Kidney epithelial cell (primary cell): ENCODE measurements around the gene KRT28. TPM values are rescaled to one million over a fixed set of nuclear protein-coding genes. Genes with fewer than 3 reads are reported as not detected.

Source experiments
- DNase-seq: peaks from one replicate; pipeline ENCODE4 v3.0.0-alpha.2; 2010; ENCODE audit warnings: low read depth
- H3K27me3 ChIP-seq: 2 replicates; pipeline ENCODE4 v1.6.0; 2011; ENCODE audit warnings: low read length; ENCODE audit not compliant: control insufficient read depth, insufficient read depth
- H3K36me3 ChIP-seq: 2 replicates; pipeline ENCODE4 v1.5.1; 2011; ENCODE audit warnings: low read length; ENCODE audit not compliant: control insufficient read depth, insufficient read depth
- H3K4me3 ChIP-seq: 2 replicates; pipeline ENCODE4 v1.5.1; 2011; ENCODE audit warnings: low read depth, mild to moderate bottlenecking, control low read depth, low read length
- CTCF ChIP-seq: IDR thresholded peaks from 2 replicates; pipeline ENCODE4 v1.5.1; 2011; ENCODE audit warnings: mild to moderate bottlenecking, moderate library complexity, low read length, control low read depth, inconsistent platforms; ENCODE audit not compliant: insufficient read depth, poor library complexity, severe bottlenecking
- total RNA-seq: library from RNA; depleted of rRNA; stranded (reverse); fragments of >200 nt; gene quantifications from 2 replicates; pipeline ENCODE4 v1.2.3, GENCODE V29; 2015

KRT28 gene
- total RNA-seq, 1 donor from 2014 or later = not detected

- TF ChIP-seq CTCF = no peak
- H3K36me3 ChIP-seq = no peaks in the 10 kb centered on the region
- DNase-seq = no peak
- H3K27me3 ChIP-seq = no peaks in the 10 kb centered on the region
- H3K4me3 ChIP-seq = no peak overlapping the region
These were observed 622 bp upstream of the KRT28 start for GRCh38 chr17:40800381-40800780.

GRCh38 chr17:40796846-40797245, 2.9 kb downstream of the KRT28 start:
- no peaks in the 10 kb centered on the region for H3K27me3 ChIP-seq
- TF ChIP-seq CTCF = no peak
- no peak for DNase-seq

GRCh38 chr17:40795019-40795667, 4.6 kb downstream of the KRT28 start:
- no peaks in the 10 kb centered on the region for H3K36me3 ChIP-seq
- H3K4me3 ChIP-seq = no peak overlapping the region
- DNase-seq = no peak
- no peaks in the 10 kb centered on the region for H3K27me3 ChIP-seq
- TF ChIP-seq CTCF = no peak

More at GRCh38 chr17:40796846-40797245, 2.9 kb downstream of the KRT28 start:
- Histone ChIP-seq H3K36me3 (no peaks in the 10 kb centered on the region), H3K4me3 (no peak overlapping the region)

- Histone ChIP-seq H3K27me3 (no peaks in the 10 kb centered on the region), H3K4me3 (no peak overlapping the region), H3K36me3 (no peaks in the 10 kb centered on the region)
- DNase-seq = no peak
- TF ChIP-seq CTCF = no peak
These were observed 5.3 kb downstream of the KRT28 start for GRCh38 chr17:40794466-40794865.

- no peak for TF ChIP-seq CTCF
- Histone ChIP-seq H3K36me3 (no peaks in the 10 kb centered on the region), H3K4me3 (no peak overlapping the region), H3K27me3 (no peaks in the 10 kb centered on the region)
- DNase-seq = no peak
These were observed 5.9 kb downstream of the KRT28 start for GRCh38 chr17:40793832-40794231.
